ENCODE data around the gene RAB6A. TPM values are rescaled to one million over a fixed set of nuclear protein-coding genes. Genes with fewer than 3 reads are reported as not detected.

The RAB6A gene
- total RNA-seq, 1 experiment from 2014 or later, result 121 TPM

GRCh38 chr11:73762732-73763131, 1.9 kb upstream of the RAB6A start:
- no peaks in the 10 kb centered on the region for H3K27me3 ChIP-seq (ENCODE audit: insufficient read depth, low read length)
- ATAC-seq (no peak), DNase-seq (ENCODE audit: low read depth, low spot score) (no peak)
- POLR2A ChIA-PET, result interaction anchor here (1.5 to 5.5 kb wide), 2 partner anchors 15 to 23 kb away, joined by 3 to 51 read pairs; no protein-coding TSS in a partner anchor
- H3K79me2 ChIP-seq (ENCODE audit: insufficient read depth, low read length), result peaks cover 28% of the 10 kb centered on the region
- no peak overlapping the region for H3K27ac ChIP-seq (ENCODE audit: low read depth, low read length)
- peaks cover 16% of the 10 kb centered on the region; the same call in 1 of the 2 replicates for H4K20me1 ChIP-seq (ENCODE audit: insufficient read depth)
- no peak overlapping the region for H3K9ac ChIP-seq (ENCODE audit: low read length)
- no peaks in the 10 kb centered on the region for H3K36me3 ChIP-seq (ENCODE audit: control insufficient read depth in 1 of 2, insufficient read depth in 2 of 2, low read length in 2 of 2)
- BruUV-seq (replicated peaks), result no TSS peak
- no peaks in the 10 kb centered on the region for H3K9me2 ChIP-seq (ENCODE audit: insufficient read depth)
- no peaks in the 10 kb centered on the region for H3K9me3 ChIP-seq (ENCODE audit: control insufficient read depth in 1 of 2, insufficient read depth in 1 of 2, low read depth in 1 of 2, low read length in 2 of 2)
- no peak for TF ChIP-seq POLR2A (IDR thresholded peaks at IDR 0.05; ENCODE audit: borderline replicate concordance, extremely low read depth, insufficient read depth, insufficient read length)
- TF ChIP-seq JUND (IDR thresholded peaks at IDR 0.05), result no peak
- TF ChIP-seq ZBTB33 (IDR thresholded peaks at IDR 0.05; ENCODE audit: extremely low read depth, insufficient replicate concordance, low read length), result no peak
- TF ChIP-seq EGR1 (IDR thresholded peaks at IDR 0.05; ENCODE audit: low read depth), result no peak
- no peak for TF ChIP-seq CBX3 (IDR thresholded peaks at IDR 0.05; ENCODE audit: low read depth)
- TF ChIP-seq SIN3A (IDR thresholded peaks at IDR 0.05; ENCODE audit: low read depth), result no peak
- H3K4me3 ChIP-seq (replicated peaks in 1 of 2; ENCODE audit: low read depth in 1 of 2, low read length in 2 of 2), result no peak overlapping the region
- CTCF ChIA-PET, result no interaction called here
- H3K4me1 ChIP-seq (ENCODE audit: control insufficient read depth in 1 of 2, insufficient read depth in 2 of 2, low read length in 2 of 2), result peaks cover 10 to 21% of the 10 kb centered on the region in 2 experiments; a peak in 3 of 4 replicates
- intact Hi-C loops (cut with micrococcal nuclease), result no loop called here
- H3K4me2 ChIP-seq (ENCODE audit: low read length), result no peak overlapping the region
- RAD21 ChIA-PET (ENCODE audit: low non-redundant PET in 1 of 2, low total read pairs in 2 of 2, uncharacterized antibody in 2 of 2, unreplicated experiment in 2 of 2), result no interaction called here
- no peak overlapping the region for H2AFZ ChIP-seq (ENCODE audit: low read depth, low read length, poor library complexity, severe bottlenecking)

- peak overlapping the region; percentile 32 for H3K27ac ChIP-seq (ENCODE audit: low read depth, low read length)
- RAD21 ChIA-PET (ENCODE audit: low non-redundant PET in 1 of 2, low total read pairs in 2 of 2, uncharacterized antibody in 2 of 2, unreplicated experiment in 2 of 2), result interaction anchor here (1.2 kb wide), 2 partner anchors 18 kb away, joined by 4 to 6 read pairs; no protein-coding TSS in a partner anchor
- DNase-seq (ENCODE audit: low read depth, low spot score), result no peak
These were observed 600 bp upstream of the RAB6A start for GRCh38 chr11:73761403-73761945.

More at GRCh38 chr11:73761403-73761945, 600 bp upstream of the RAB6A start:
- peak; percentile 14; the same call in 1 of the 2 replicates for ATAC-seq
- TF ChIP-seq SRF (IDR thresholded peaks at IDR 0.05; ENCODE audit: low read depth) (no peak), EGR1 (IDR thresholded peaks at IDR 0.05; ENCODE audit: low read depth) (peak; percentile 78; the same call in 1 of the 2 replicates), POLR2AphosphoS5 (IDR thresholded peaks at IDR 0.05; ENCODE audit: low read depth, low read length) (peak; percentile 58), YY1 (IDR thresholded peaks at IDR 0.05; ENCODE audit: extremely low read depth, insufficient replicate concordance, low read depth, low read length) (peak; percentile 99)
- ChIA-PET CTCF (interaction anchor here (0.9 to 2.0 kb wide), 2 partner anchors 17 to 170 kb away, joined by 7 to 10 read pairs; no protein-coding TSS in a partner anchor), POLR2A (interaction anchor here (0.6 to 2.2 kb wide), 8 partner anchors 10 to 388 kb away, joined by 3 to 57 read pairs (median 8); partner anchors contain the start of gene MRPL48)
- Histone ChIP-seq H3K4me3 (replicated peaks in 1 of 2; ENCODE audit: low read depth in 1 of 2, low read length in 2 of 2) (peak overlapping the region; percentile 31 to 41), H4K20me1 (ENCODE audit: insufficient read depth) (peaks cover 16% of the 10 kb centered on the region; the same call in 1 of the 2 replicates), H3K27me3 (ENCODE audit: insufficient read depth, low read length) (no peaks in the 10 kb centered on the region), H3K9me3 (ENCODE audit: control insufficient read depth in 1 of 2, insufficient read depth in 1 of 2, low read depth in 1 of 2, low read length in 2 of 2) (no peaks in the 10 kb centered on the region), H3K4me1 (ENCODE audit: control insufficient read depth in 1 of 2, insufficient read depth in 2 of 2, low read length in 2 of 2) (peaks cover 10 to 21% of the 10 kb centered on the region in 2 experiments; a peak in 3 of 4 replicates), H3K4me2 (ENCODE audit: low read length) (peak overlapping the region; percentile 72), H3K9me2 (ENCODE audit: insufficient read depth) (no peaks in the 10 kb centered on the region), H2AFZ (ENCODE audit: low read depth, low read length, poor library complexity, severe bottlenecking) (no peak overlapping the region), H3K9ac (ENCODE audit: low read length) (peak overlapping the region; percentile 38), H3K79me2 (ENCODE audit: insufficient read depth, low read length) (peaks cover 38% of the 10 kb centered on the region), H3K36me3 (ENCODE audit: control insufficient read depth in 1 of 2, insufficient read depth in 2 of 2, low read length in 2 of 2) (no peaks in the 10 kb centered on the region)
- BruUV-seq (replicated peaks), result TSS peak; percentile 48
- intact Hi-C loops (cut with micrococcal nuclease), result loop anchor here (1.0 kb wide), 2 partner anchors 18 to 170 kb away; no protein-coding TSS in a partner anchor
